Measurements from ENCODE around the gene XDH.

Gene XDH

DNA sequence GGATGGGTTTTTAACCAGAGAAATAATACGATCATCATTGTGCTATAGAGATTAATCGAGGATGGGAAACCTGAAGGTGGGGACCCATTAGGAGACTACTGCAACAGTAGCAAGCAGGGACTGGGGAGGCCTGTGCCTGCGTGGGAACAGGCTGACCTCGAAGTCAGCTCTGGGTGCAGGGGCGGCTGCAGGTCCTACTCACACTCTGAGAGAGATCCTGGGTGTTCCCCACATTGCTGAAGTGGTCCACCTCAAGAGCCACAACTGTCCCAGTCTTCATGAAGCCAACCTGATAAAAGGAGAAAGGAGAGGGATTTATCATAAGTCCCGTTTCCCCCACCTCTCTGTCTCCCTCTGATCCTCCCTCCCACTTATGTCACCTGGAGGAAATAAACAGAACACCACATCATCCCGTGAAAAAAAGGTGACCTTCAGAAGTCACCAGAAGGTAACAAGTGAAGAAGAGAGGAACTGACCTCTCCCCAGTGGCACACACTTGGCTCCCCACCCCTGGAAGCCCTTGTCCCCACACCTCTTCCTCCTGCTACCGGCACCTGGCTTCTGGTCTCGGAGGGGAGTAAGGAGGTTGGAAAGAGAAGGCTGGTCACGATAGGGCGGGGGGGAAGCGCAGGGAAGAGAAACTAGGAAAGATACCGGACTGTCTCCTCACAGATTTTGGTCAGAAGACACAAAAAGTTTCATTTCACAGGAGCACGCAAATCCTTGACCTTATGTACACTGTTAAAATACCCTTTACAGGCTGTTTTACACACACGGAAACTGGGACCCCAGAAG is 50.4 kb downstream of the XDH start:
- no peak for DNase-seq

DNA sequence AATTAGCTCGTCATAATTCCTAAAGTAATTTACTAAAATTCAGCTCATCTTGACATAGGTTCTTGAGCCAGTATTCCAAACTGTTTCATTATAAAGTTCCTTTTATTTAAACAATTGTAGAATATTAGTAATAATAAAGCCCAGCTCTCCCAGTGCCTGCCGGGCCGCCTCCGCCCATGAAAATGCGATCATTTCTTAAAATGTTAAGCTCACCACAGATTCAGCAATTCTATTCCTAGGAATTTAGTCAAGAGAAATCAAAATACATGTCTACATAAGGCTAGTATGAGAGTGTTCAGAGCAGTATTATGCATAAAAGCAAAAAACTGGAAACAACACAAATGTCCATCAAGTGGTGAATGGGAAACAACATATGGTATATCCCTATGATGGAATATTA is 52.0 kb downstream of the XDH start:
- DNase-seq: no peak

DNA sequence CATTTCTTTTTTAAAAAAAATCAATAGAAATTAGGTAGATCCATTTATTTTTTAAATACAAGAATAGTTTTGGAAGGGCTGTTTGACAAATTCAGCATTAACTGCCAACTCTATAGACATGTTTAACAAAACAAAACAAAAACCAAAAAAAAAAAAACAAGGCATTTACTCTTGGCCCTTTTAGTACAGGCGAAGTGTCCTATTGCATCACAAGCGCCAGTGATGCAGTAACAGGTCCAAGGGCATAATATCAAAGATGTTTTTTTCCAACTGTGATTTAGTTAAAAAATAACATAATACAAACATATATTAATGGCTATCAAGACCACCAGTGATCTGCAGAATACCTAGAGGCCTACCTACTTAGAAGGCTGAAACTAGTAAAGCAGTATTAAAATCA is 55.3 kb downstream of the XDH start:
- DNase-seq: no peak

DNA sequence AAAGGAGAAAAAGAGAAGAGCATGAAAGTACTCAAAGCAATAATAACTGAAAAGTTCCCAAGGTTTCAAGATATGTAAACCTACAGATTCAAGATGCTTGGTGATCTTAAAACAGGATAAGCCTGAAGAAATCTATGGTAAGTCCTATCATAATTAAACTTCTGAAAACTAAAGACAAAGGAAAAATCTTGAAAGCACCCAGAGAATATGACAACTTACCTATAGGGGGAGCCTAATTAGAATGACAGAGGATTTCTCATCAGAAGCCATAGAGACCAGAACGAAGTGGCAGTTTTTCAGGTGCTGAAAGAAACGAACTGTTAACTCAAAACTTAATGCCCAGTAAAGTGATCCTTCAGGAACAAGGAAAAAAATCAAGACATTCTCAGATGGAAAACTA is 59.7 kb downstream of the XDH start:
- DNase-seq: no peak

DNA sequence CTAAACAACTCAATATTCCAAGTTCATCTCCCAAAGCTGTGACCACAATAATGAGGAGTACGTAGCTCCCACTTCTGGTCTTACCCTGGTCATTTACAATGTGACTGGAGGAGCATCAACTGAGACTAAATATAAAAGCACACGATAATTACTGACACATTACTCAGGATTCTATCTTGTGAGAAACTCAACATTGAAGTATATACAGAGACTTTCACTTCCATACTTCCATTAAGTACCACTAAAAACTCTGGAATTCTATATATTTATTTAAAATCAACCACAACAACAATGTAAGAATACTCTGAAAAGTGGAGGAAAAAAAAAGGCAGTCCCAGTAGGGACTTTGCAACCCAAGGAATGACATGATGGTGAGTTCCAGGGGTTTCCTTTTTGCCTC is 61.4 kb downstream of the XDH start:
- no peak for DNase-seq

DNA sequence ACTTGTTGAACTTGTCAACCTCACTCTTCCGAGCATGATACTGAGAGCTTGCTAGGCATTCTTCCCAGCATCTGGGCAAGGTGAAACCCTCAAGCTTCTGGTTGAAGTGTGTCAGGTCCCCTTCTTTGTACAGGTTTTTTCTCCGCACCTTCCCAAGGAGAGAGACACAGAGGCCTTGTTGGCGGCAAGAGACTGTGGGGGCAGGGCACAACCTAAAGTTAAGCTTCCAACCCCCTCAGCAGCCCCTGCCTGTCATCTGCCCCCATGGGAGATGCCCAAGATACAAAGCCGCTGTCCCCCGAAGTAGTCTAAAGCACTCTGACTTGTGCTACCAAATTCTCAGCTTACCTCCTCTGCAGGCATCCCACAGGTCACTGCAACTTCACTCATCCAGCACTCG is 64.9 kb downstream of the XDH start:
- DNase-seq: no peak

DNA sequence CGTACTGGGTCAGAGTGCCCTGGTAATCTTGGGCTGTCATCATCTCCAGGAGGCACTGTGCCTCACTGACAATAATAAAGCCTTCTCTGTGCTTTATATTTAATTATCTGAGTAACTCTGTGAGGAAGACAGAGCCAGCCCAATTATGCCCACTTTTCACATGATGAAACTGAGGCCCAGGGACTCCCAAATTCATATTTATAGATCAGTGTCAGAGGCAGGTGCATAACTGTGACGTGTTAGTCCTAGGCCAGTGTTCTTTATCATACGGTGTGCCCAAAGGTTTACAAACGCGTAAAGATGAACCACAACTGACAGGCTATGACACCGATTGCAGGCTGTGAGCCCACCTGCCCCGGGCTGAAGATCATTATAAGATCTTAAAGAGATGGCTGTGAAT is 65.4 kb downstream of the XDH start:
- no peak for DNase-seq

DNA sequence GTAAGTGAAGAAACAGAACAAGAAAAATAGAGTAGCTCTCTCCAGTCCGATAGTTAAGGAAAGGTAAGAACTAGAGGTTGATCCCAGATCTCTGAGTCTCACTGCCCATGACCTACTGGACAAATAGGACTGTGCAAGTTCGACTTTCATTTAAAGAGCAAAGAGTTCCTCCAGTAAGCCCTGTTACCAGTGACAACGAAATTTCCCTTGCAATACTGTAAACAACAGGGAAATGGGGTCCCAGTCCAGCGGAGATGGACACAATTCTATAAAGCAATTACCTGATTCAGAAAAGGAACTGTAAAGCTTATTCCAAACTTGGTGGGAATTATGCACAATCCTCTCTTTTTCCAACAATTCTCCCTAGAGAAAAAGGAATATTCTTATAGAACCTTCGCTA is 65.9 kb downstream of the XDH start:
- no peak for DNase-seq

DNA sequence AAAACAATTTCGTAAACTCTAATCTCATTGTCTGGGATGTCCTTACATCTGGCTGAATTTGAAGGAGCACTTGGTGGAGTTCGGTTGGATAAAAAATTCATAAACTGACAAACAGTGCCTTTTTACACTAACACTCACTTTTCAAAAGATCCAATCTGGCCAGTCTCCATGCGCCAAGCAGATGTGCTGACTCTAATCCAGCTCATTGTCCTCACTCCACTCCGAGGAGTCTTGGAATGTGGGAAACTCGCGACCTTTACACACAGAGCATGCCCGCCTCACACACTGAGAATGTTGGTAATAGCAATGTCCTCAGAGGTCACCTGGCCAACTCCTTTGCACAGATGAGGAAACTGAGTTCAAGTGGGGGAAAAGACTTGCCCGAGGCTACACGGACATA is 66.8 kb downstream of the XDH start:
- no peak for DNase-seq

DNA sequence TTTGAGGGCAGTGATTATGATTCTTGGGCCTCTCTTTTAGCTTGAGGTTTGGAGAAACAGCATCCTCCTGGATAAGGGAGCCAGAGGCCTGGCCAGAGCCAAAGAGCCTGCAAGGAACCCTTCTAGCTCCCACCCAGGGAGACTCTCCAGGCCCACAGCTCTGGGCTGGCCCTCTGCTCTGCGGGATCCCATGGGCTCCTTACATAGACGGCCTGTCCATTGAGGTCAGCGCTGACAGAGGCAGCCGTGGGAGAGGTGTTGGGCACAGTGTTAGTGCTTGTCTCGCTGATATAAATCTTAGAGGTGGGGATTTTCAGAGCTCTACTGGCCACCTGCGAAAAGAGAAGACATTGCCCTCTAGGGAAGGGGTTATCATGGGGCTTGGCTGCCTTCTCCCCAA is 67.2 kb downstream of the XDH start:
- DNase-seq: no peak

DNA sequence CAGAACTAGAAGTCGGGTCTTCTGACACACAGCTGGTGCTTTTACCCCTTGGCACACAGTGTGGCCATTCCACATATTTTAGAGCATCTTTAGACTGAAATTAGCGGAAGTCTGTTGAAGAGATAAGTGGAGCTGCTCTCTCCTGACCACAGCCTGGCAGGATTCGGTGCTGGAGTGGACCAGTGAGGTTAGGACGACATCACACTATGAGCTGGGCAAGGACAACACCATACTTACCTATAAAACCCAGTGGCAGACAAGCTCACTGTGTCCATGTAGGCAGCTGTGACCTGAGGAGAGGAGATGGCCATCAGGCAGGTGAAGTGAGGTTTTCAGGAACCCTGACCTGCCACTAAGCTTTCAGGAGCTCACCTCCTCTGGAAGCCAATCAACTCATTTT is 70.1 kb downstream of the XDH start:
- no peak for DNase-seq

DNA sequence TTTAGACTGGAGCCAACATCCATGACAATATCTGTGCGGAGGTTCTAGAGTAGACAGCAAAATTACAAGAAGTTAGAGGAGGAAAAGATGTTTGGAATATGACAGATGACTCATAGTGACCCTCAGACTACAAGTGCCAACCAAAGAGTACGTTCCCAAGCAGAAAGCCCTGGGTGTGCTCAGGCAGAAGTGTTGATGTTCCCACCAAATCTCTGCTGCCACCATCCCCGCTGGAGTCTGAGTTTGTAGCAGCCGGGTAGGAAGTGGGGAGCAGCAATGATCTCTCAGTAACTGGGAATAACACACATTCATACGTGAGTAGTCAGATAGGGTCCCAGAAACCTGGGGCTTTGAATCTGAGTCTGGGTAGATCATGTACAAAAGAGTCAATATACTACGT is 73.2 kb downstream of the XDH start:
- DNase-seq: no peak

DNA sequence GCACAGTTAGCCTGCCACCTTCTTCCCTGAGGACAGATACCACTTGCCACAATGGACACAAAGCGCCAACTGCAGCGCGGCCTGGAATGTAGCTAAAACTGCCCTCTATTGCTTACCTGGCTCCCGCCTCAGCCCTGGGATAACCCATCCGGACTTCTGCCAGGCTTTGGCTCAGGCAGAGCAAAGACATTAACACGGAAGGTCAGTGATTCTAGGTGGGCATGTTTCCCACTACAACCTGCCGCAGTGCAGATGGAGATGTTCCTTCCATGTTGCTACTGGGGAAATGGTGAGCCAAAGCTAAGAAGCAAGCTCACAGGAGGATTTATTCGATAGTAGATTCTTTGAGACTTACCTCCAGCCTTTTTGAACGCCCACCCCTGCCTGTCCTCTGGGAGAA is 74.8 kb downstream of the XDH start:
- no peak for DNase-seq

DNA sequence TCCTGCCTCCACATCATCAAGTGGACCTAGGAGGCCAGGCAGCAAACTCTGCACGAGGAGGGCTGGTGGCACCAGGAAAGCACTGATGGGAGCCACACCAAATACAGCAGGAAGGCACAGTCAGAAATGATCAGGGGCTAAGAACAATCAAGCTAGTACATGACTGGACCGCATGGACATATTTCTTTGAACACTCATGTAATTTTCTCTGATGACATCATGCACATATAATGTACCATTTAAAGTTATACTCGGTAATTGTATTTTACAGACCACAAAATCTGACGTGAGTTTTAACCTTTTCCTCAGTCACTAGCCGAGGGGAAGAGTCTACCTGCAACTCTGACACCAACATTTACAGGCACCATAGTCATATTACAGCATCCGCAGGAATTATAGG is 76.7 kb downstream of the XDH start:
- DNase-seq: no peak

DNA sequence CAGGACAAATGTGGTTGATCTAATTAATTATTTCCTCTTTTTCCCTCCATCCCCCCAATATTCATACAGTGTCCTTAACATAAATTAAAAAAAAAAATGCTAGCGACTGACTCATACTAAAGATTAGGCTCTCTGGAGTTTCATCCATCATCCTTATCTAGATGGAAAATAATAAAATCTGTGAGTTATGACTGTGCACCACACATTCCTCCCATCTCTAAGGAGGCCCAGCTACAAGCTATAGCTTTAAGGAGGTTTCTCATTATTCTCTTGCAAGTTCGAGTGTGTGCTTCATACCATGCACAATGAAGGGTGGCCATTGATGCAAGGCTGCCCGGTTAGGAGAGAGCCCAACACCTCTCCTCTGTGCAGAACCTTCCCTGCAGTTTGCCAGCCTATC is 77.3 kb downstream of the XDH start:
- DNase-seq: no peak

DNA sequence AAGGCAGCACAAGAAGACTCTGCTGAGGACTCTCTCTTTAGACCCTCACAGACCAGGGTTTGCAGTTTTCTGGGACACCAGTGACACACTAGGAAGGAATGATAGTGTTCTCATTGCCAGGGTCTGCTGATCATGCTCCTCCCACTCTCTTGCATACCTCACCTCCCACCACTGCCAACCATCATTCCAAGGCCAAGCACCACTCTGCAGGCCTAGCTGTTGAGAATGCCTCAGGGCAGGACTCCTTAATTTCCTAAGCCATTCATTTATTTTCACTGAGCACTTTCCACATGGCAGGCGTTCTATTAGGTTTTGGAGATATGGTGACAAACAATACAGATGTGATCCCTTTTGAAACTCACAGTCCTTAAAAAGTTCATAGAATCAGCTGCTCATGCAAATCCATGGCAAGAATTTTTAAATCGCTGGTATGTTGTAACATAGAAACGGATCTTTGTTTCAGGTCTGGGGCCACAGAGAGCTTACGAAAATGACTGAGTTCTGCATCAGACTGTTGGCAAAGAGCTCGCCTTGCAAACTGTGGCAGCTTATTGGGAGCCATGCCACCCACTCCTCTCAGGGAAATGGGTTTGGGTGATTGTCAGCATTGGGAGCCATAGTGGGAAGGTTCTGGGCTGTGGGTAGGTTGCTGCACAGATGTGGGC is 78.5 kb downstream of the XDH start:
- no peak for DNase-seq

DNA sequence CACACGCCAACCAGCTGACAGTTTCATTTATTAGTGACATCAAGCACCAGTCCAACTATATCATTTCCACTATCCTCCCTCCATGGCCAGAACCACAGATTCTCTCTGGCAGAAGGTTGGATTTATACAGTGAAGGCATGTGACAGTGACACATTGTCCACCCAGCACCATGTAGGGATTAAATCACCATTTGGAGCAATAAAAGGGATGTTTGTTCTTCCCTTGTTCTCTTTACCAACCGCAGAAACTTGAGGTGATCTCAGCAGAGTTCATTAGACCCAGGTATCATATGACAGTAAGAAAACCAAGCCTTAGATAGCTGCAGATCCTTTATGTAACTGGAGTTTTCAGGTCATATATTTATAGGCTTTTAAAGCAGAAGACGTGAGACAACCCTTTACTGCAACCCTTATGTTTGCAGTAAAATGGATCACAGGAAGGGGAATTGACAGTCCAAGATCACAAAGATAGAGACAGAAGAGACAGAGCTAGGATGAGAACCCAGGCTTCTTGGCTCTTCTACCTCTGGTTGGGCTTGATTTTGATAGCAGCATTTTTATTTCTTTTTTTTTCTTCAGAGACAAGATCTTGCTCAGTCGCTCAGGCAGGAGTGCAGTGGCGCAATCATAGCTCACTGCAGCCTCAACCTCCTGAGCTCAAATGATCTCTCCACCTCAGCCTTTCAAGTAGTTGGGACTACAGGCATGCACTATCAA is 80.1 kb downstream of the XDH start:
- DNase-seq: no peak

DNA sequence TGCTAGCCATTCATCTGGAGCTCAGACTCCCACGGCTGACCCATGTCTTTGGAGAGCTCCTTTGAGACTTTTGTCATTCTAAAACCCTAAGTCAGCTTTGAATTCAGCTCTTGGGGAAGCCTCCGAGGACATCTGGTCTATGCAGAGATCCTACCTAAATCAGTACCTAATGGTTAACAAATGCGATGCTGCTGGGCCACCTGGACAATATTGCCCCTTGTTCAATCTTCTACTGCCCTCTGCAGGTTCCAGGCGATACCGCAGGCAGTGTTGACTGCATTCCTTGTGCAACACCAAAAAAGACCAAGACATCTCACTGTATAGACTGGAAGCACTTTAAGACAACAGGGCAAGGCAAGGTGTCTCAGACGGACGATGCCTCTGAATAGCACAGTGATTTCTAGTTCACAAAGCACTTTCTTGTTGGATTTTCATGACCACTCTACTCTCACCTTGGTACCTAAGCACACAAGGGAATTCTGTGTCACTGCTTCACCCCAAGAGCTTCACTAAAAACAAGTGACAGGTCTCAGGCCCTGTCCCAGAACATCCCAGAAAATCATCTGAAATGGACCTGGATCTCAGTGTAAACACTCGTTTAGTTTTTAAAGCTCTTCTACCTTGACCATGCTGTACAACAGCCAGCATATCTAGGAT is 80.9 kb downstream of the XDH start:
- DNase-seq: peak; percentile 45

DNA sequence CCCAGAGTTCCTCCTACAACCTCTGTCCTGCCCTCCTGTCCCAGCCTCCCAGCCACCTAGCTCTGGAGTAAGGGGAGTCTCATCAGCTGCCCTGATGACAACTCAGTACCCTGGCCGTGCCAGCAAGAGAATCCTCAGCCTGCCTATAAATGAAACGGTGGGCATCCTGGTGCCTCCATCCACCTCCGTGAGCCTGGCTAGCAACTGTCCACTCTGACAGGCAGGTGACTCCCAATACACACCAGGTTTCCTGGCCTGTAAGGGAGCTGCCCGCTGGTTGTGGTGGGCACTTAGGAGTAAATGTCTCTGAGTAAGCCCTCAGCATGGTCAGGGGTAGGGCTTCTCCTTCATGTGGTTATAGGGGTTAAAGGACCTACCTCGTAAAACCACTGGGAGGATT is 81.5 kb downstream of the XDH start:
- no peak for DNase-seq

DNA sequence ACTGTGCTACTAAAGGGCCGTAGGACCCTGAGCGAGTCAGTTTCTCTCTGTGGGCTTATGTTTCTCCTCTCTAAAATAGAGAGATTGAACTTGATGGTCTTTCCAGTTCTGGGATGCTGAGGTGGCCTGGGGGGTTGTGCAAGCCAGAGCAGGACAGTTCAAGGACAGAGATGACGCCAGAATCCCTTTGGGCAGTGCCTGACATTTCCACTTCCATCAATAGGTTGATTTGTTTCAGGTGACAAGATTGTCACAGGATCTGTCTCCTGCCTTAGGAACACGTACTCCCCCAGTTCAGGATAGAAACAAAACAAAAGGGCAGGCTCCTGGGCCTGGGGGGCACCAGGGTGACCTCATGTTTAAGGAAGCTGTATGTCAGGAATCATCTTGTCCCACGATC is 82.0 kb downstream of the XDH start:
- no peak for DNase-seq

DNA sequence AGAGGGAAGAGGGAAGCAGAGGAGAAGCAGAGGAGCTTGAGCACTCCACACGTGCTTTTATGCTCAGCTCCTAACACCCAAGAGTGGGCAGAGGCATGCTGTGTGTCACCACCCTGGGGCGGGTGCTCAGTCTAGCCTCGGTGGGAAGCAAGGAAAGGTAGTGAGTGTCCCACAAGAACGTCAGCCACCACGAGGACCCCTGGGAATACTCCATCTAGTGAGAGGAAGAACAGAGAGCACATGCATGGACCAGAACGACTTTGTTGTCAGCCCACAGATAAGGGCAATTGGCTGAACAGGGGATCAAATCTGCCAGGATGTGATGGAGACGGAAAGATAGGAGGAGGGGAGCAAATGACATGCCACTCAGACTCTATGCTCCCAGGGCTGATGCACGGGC is 83.4 kb downstream of the XDH start:
- no peak for DNase-seq

DNA sequence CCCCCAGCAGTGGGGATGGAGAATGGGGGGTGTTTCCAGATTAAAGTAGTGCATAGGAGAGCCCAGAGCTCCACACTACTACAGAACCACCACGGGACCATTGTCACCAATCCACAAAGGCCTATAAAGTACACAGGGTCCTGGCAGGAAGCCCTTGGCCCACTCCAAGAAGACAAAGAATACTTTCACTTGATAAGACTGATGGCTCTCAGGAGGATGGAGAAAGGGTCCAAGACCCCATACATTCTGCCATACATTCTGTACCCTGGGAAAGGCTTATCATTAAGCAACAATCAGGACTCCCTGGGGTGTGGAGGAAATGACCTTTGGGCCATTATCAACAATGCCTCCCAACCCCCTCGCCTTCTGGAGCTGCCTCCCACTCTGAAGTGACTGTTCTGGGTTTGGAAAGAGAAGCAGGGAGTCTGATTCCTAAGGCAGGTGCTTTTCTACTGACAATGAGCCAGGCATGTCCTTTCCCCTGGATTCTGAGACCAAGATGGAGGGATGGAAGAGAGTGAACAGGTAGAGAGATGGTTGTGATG is 85.4 kb downstream of the XDH start:
- no peak for DNase-seq

DNA sequence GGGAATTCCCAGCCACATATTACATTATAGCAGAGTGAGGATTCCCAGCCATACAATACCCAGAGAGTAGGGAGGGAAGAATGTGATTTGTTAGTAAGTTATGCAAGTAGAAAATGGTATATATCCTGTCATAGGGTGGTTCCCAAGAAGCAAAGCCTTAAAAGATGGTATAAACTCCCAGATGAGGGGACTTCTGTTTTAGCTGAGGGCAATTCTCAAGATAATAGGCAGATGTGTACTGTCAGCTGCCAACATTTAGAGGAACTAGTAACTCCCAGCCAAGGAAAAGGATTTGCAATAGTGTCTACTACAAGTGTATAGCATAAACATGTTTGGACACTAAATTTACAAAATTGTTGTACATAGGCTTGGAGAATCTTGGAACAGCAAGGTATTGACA is 86.5 kb downstream of the XDH start:
- no peak for DNase-seq

DNA sequence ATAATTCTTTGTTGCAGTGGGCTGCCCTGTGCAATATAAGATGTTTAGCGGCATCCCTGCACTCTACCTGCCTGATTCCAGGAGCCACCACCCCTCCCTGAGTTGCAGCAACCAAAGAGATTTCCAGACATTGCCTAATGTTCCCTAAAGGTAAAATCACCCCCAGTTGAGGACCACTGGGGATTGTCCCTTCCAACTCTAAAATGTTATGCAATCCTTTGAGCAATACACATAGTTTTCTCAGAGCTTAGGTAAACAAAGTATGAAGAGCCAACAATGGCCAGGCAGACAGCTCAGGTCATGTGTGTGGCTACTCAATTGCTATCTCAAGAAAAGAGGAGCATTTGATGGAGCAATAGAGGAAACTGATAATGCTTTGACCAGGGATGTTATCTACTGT is 87.0 kb downstream of the XDH start:
- DNase-seq: no peak
